ENCODE results near the gene SVOPL. TPM values are rescaled to one million over a fixed set of nuclear protein-coding genes. Genes with fewer than 3 reads are reported as not detected.

Gene SVOPL
- total RNA-seq, 1 donor from 2014 or later = 0.09 TPM

GRCh38 chr7:138645284-138645683 lies 55.9 kb downstream of the SVOPL start:
- Mint-ChIP-seq H3K9me3 (peaks cover 4% of the 10 kb centered on the region), H3K4me1 (no peaks in the 10 kb centered on the region), H3K4me3 (no peak overlapping the region), H3K27ac (peak overlapping the region; percentile 12), H3K36me3 (no peaks in the 10 kb centered on the region), H3K27me3 (ENCODE audit: insufficient read depth, low read depth) (peaks cover 4% of the 10 kb centered on the region)
- H3K4me1 ChIP-seq = no peaks in the 10 kb centered on the region
- H3K79me2 ChIP-seq (ENCODE audit: low read depth) = no peaks in the 10 kb centered on the region
- H3K27me3 ChIP-seq = no peaks in the 10 kb centered on the region
- no peak overlapping the region for H3K9ac ChIP-seq
- peak; percentile 30 for DNase-seq (ENCODE audit: low spot score)
- H3K4me3 ChIP-seq = no peak overlapping the region
- H4K20me1 ChIP-seq (ENCODE audit: low read depth) = no peaks in the 10 kb centered on the region
- H3K9me3 ChIP-seq (ENCODE audit: low read depth) = no peaks in the 10 kb centered on the region
- H3K36me3 ChIP-seq = no peaks in the 10 kb centered on the region
- no peak overlapping the region for H3K27ac ChIP-seq
- no peak overlapping the region for H3K4me2 ChIP-seq
- no peak for TF ChIP-seq EZH2phosphoT487 (IDR thresholded peaks at IDR 0.05)
- TF ChIP-seq, protein P1, sequence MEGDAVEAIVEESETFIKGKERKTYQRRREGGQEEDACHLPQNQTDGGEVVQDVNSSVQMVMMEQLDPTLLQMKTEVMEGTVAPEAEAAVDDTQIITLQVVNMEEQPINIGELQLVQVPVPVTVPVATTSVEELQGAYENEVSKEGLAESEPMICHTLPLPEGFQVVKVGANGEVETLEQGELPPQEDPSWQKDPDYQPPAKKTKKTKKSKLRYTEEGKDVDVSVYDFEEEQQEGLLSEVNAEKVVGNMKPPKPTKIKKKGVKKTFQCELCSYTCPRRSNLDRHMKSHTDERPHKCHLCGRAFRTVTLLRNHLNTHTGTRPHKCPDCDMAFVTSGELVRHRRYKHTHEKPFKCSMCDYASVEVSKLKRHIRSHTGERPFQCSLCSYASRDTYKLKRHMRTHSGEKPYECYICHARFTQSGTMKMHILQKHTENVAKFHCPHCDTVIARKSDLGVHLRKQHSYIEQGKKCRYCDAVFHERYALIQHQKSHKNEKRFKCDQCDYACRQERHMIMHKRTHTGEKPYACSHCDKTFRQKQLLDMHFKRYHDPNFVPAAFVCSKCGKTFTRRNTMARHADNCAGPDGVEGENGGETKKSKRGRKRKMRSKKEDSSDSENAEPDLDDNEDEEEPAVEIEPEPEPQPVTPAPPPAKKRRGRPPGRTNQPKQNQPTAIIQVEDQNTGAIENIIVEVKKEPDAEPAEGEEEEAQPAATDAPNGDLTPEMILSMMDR (IDR thresholded peaks at IDR 0.05) = peak; percentile 38
- no peaks in the 10 kb centered on the region for H3F3A ChIP-seq (ENCODE audit: low read depth)
- H2AFZ ChIP-seq (replicated peaks) = no peak overlapping the region

DNA sequence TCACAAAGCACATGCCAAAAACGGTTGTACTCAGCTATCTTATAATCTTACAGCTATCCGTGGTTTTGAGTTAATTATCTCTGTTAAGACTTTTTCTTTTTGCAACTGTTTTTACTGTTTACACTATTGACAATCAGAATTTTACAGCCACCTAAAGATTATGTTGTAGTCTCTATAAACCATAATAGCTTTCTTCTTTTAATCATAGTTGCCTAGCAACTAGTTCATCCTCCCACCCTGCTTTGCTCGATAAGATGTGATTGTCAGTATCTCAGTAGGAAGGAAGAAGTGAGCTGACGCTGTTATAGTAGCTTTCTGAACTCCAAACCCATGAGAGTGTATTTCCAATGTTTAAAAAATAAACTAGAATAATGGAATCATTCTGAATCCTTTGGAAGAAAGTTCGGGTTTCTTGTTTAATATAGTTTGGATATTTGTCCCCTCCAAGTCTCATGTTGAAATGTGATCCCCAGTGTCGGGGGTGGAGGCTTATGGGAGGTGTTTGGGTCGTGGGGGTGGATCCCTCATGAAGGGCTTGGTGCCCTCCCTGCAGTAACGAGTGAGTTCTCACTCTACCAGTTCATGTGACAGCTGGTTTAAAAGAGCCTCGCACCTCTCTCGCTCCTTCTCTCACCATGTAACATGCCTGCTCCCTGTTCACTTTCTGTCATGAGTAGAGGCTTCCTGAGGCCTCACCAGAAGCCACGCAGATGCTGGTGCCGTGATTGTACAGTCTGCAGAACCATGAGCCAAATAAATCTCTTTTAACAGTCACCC lies 68.1 kb downstream of the SVOPL start:
- H3F3A ChIP-seq (ENCODE audit: low read depth) = no peaks in the 10 kb centered on the region
- no peaks in the 10 kb centered on the region for H3K4me1 ChIP-seq

GRCh38 chr7:138632384-138632783 lies 68.8 kb downstream of the SVOPL start:
- H3K27me3 Mint-ChIP-seq (ENCODE audit: insufficient read depth, low read depth) = no peaks in the 10 kb centered on the region
- no peaks in the 10 kb centered on the region for H3K27me3 ChIP-seq
- no peaks in the 10 kb centered on the region for H3K4me1 ChIP-seq
- peaks cover 5% of the 10 kb centered on the region for H3K9me3 Mint-ChIP-seq
- H3K79me2 ChIP-seq (ENCODE audit: low read depth) = no peaks in the 10 kb centered on the region
- H3K27ac ChIP-seq = no peak overlapping the region
- H3K36me3 ChIP-seq = no peaks in the 10 kb centered on the region
- H3F3A ChIP-seq (ENCODE audit: low read depth) = no peaks in the 10 kb centered on the region
- no peak for DNase-seq (ENCODE audit: low spot score)
- H3K27ac Mint-ChIP-seq = peak overlapping the region; percentile 31
- no peak for TF ChIP-seq EZH2phosphoT487 (IDR thresholded peaks at IDR 0.05)
- TF ChIP-seq, protein P1 (IDR thresholded peaks at IDR 0.05) = no peak
- no peak for TF ChIP-seq EZH2 (IDR thresholded peaks at IDR 0.05)
- no peak overlapping the region for H3K4me3 Mint-ChIP-seq
- H4K20me1 ChIP-seq (ENCODE audit: low read depth) = no peaks in the 10 kb centered on the region
- H3K36me3 Mint-ChIP-seq = no peaks in the 10 kb centered on the region
- H3K4me2 ChIP-seq = no peak overlapping the region
- H2AFZ ChIP-seq (replicated peaks) = no peak overlapping the region
- H3K9ac ChIP-seq = no peak overlapping the region
- H3K9me3 ChIP-seq (ENCODE audit: low read depth) = no peaks in the 10 kb centered on the region
- no peak overlapping the region for H3K4me3 ChIP-seq
- peaks cover 19% of the 10 kb centered on the region for H3K4me1 Mint-ChIP-seq

More for the DNA sequence above, 68.1 kb downstream of the SVOPL start:
- H3K36me3 ChIP-seq = no peaks in the 10 kb centered on the region
- Mint-ChIP-seq H3K27ac (peak overlapping the region; percentile 31), H3K4me1 (peaks cover 19% of the 10 kb centered on the region), H3K9me3 (peaks cover 5% of the 10 kb centered on the region), H3K36me3 (no peaks in the 10 kb centered on the region), H3K27me3 (ENCODE audit: insufficient read depth, low read depth) (no peaks in the 10 kb centered on the region), H3K4me3 (no peak overlapping the region)
- H3K4me3 ChIP-seq = no peak overlapping the region
- no peak for DNase-seq (ENCODE audit: low spot score)
- no peaks in the 10 kb centered on the region for H3K9me3 ChIP-seq (ENCODE audit: low read depth)
- H3K27ac ChIP-seq = no peak overlapping the region
- no peak overlapping the region for H3K9ac ChIP-seq
- no peaks in the 10 kb centered on the region for H4K20me1 ChIP-seq (ENCODE audit: low read depth)
- no peaks in the 10 kb centered on the region for H3K27me3 ChIP-seq
- no peak for TF ChIP-seq EZH2 (IDR thresholded peaks at IDR 0.05)
- TF ChIP-seq, protein P1 (IDR thresholded peaks at IDR 0.05) = no peak
- no peak for TF ChIP-seq EZH2phosphoT487 (IDR thresholded peaks at IDR 0.05)
- H3K79me2 ChIP-seq (ENCODE audit: low read depth) = no peaks in the 10 kb centered on the region
- no peak overlapping the region for H2AFZ ChIP-seq (replicated peaks)
- no peak overlapping the region for H3K4me2 ChIP-seq

All from neural progenitor cell (in vitro differentiated cells).